HG03103 (cell line): ENCODE measurements around the gene GREB1.

Source experiments
- ATAC-seq: cut with Tn5 transposase; IDR thresholded peaks from one replicate; pipeline ENCODE4 v1.9.1; 2021; ENCODE audit warnings: low read depth; ENCODE audit not compliant: unreplicated experiment

The GREB1 gene

GRCh38 chr2:11578081-11578948 lies 44.5 kb downstream of the GREB1 start:
- no peak for ATAC-seq

DNA sequence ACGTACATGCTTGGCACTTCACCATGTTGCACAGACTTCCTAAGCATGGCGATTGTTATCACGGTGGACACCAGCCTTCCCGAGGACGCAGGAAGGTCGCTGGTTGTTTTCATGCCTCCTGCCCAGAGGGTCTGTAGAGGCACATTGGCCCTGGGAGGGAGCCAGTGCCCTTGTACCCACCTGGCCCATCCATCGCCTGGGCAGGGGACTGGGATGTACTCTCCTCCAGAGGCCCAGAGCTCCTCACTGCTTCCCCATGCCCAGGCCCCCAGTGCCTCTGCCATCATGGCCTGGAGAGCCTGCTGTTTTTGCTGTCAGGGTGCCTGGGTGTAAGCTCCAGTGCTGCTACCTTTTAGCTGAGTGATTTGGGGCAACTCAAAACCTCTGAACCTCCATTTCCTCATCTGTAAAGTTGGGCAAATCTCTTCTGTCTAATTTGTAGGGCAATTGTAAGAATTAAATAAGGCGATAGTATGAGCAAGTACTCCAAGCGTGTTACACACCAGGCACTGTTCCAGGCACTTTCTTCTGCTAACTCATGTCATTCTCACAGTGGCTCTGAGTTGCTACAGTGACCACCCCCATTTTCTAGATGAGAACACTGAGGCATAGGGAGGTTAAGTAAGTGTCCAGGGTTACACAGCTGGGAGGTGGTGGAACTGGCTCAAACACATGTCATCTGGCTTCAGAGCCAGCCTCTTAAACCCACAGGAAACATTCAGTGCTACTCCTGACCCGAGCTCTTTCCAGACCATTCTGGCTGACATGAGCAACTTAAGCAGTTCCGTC lies 45.3 kb downstream of the GREB1 start:
- ATAC-seq: no peak

- no peak for ATAC-seq
Observed at GRCh38 chr2:11579867-11580659, 46.2 kb downstream of the GREB1 start.

GRCh38 chr2:11580697-11581096 lies 46.9 kb downstream of the GREB1 start:
- no peak for ATAC-seq

DNA sequence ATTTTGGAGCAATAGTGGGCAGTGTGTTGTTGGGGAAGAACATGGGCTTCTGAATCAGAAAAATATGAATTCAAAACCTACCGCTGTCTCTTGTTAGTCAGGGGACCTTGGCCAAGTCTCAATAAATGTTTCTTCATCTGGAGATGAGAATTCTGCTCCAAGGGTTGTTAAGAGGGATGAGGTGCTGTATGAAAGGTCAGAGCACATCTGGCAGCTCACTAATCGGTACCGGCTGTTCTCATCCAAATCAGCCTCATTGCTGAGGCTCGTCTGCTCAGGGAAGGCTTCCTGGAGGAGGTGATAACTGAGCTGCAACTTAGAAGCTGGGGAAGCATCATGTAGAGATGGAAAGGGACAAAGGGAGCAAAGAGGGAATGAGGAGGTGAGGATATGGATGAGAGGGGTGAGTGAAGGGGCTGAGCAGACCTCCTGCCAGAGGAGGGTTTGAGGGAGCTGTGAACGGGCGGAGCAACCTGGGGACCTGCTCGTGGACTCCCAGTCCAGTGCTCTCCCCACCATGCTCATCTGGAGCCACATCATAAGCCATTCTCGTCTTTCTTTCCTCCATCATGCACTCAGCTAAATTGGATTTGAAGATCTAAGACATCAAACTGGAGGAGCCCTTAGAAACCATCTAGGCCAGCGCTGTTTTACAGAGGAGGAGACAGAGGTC lies 47.4 kb downstream of the GREB1 start:
- no peak for ATAC-seq

DNA sequence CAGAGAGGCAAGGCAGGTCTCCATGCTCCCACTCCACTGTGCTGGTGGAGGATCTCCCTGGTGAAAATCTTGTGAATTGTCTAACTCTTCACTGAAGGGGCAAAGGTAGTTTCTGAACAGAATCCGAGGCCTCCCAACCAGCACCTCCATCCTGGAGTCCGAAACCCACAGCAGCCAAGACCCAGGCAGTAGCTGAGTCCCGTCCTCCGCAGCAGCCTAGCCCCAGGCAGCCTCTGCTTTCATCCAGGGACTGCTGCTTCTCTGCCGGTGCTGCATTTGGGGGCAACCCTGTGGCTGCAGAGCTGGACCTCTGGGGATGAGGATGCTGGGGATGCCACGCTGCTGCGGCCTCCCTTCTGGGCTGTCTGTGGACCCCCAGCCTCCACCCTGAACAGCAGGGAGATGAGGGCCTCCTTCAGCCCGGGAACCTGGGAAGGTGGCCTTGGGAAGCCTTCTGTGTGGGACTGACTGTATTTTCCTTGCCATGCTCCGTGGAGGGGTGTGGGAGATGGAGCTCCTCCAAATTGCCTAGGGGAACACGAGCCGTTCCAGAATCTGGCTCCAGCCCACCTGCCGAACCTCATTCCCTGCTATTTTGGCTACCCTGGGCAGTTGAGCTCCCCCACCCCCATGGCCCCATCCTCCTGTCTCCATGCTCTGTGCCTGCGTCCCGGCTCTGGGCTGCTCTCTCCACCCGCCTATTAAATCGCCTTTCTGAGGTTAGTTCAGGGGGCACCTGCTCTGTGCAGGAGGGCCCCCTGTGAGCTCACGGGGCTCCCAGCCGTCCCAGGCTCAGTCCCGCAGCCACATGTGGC lies 48.2 kb downstream of the GREB1 start:
- no peak for ATAC-seq

GRCh38 chr2:11582612-11582861 lies 48.7 kb downstream of the GREB1 start:
- ATAC-seq: no peak

DNA sequence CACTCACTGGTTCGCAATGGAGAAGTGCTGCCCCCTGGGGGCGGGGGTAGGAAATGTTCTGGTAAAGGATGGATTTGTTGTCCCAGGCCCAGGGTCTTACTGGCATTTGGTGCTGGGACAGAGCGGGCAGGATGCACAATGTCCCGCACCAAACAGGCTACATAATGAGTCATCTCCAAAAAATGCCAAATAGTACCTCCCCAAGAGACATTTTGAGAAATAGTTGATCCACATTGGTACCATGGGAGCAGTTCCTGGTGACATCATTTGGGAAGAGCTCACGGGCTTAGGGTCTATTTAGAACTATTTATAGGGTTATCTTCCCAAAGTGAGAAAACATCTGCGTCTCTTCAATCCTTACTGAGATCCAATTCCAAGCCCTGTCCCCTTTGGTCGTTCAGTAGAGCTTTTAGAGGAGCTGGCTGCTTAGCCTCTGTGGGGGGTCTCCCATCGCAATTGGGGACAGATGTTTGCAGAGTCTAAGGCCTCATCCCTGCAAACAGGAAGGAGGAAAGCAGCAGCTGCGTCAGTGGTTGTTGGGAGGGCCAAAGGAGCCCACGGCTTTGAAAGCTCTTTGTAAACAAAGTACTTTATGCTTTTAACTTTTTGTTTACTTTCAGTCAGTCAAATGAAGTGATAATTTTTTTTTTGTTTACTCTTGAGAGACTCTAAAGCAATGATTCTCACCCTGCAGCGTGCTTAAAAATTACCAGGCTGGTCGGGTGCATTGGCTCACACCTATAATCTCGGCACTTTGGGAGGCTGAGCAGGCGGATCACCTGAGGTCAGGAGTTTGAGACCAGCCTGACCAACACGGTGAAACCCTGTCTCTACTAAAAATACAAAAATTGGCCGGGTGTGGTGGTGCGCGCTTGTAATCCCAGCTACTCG lies 49.3 kb downstream of the GREB1 start:
- no peak for ATAC-seq

DNA sequence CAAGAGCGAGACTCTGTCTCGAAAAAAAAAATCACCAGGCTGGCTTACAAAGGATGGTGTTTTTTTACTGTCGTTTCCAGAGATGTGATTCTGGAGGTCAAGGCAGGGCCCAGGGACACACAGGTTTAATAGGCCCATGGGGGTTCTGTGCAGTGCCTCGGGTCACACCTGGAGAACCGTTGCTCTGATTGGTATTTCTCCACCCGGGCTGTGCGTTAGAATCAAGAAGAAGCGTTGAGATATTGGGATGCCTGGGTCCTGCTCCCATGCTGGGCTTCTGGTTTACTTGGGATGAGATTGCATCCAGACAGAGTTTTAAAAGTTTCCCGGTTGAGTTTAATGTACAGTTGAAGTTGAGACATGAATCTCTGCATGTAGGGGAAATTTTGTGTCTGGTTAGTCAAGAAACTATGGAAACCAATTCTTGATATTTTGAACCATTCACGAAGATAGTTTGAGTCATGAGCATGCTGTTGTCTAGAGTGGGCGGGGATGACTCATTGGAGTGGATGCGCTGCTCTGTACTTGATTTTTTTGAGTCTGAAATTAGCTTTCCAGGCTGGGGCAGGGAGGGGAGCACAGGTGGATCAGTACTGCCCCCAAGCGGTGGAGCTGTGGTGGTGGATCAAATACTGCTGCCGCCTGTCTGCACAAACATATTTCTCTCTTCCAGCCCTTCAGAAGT lies 50.1 kb downstream of the GREB1 start:
- ATAC-seq: peak; percentile 76

DNA sequence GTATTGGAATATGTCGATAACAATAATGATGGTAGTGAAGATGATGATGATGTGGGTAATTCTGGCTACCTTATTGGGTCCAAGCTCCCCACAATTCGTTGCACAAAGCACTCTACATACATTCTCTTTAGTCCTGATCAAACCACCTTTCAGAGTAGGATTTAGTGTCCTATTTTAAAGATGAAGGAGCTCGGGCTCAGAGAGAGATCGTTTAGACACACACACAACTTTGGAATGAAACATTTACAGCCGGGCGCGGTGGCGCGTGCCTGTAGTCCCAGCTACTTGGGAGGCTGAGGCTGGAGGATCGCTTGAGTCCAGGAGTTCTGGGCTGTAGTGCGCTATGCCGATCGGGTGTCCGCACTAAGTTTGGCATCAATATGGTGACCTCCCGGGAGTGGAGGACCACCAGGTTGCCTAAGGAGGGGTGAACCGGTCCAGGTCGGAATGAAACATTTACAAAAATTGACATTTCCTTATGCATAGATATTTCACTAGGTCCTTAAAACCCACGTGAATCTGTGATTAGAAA lies 50.7 kb downstream of the GREB1 start:
- ATAC-seq: no peak

- ATAC-seq: no peak
Observed at GRCh38 chr2:11585071-11585470, 51.2 kb downstream of the GREB1 start.

- ATAC-seq: no peak
Observed at GRCh38 chr2:11588228-11589110, 54.6 kb downstream of the GREB1 start.

DNA sequence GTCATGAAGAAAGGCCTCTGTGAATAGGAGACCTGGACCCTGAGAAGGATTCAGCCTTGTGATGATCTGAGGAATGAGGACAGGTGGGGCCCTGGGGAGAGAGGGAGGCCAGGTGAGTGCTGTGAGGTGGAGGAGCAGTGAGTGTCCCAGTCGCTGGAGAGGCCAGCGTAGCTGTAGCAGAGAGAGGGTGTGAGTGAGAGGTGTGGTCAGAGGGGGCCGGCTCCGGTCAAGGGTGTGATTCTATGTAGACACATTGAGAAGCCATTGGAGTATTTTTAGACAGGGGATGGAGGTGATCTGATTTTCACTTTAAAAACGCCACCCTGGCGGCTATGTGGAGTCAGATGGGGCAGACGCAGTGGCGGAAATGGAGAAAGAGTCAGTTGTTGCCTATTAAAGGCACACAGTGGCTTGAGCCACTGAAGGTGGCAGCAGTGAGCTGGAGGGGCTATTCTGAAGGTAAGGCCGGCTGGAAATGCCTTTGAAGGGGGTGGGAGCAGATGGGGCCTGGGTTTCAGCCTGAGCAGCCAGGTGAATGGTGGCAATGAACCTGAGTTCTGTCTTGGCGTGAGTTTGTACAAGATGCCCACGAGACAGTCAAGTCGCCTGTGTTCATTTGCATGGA lies 55.6 kb downstream of the GREB1 start:
- no peak for ATAC-seq

DNA sequence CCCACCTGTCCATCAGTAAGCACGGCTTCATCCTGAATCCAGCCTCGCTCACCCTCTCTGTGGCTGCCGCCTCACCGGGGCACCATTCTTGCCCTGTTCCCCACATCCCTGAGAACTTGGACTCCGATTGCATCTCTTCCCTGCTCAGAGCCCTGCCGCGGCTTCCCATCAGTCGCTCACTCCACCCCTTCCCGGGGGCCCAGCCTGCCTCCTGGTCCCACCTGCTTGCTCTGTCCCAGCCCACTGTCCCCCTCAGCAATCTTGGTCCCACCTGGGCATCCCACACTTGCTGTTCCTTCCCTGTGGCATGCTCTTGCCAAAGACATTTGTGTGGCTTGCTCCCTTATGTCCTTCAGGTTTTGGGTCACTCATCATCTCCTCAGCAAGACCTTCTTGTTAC lies 56.3 kb downstream of the GREB1 start:
- ATAC-seq: no peak

DNA sequence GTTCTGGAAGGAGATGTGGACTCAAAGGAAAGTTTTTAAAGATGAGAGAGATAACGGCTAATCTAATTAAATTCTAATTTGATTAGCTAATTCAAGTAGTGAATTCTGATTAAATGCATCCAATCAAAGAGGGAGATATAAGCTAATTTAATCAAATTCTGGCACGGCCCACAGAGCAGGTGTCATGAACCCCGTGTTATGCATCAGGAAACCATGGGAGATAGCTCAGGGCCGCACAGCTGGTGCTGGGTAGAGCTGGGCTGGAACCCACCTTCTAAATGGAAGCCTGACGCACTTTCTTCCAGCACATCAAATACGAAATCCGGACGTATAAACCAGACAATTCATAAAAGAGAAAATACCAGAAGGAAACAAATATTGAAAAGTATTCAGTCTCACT lies 57.2 kb downstream of the GREB1 start:
- ATAC-seq: no peak

- no peak for ATAC-seq
Observed at GRCh38 chr2:11592671-11593574, 59.1 kb downstream of the GREB1 start.
